Measurements from ENCODE around the gene SNTG2.

The SNTG2 gene

GRCh38 chr2:1010415-1010930, 59.8 kb downstream of the SNTG2 start:
- DNase-seq: no peak

- DNase-seq: no peak
These were observed 60.4 kb downstream of the SNTG2 start for GRCh38 chr2:1011006-1011405.

GRCh38 chr2:1011985-1012384, 61.3 kb downstream of the SNTG2 start:
- no peak for DNase-seq

GRCh38 chr2:1014802-1015201, 64.2 kb downstream of the SNTG2 start:
- no peak for DNase-seq

GRCh38 chr2:1016500-1016899, 65.9 kb downstream of the SNTG2 start:
- DNase-seq: no peak

GRCh38 chr2:1017827-1018226, 67.2 kb downstream of the SNTG2 start:
- DNase-seq: no peak

GRCh38 chr2:1020206-1020605, 69.6 kb downstream of the SNTG2 start:
- no peak for DNase-seq

GRCh38 chr2:1022178-1022577, 71.5 kb downstream of the SNTG2 start:
- no peak for DNase-seq

- DNase-seq: no peak
These were observed 74.3 kb downstream of the SNTG2 start for GRCh38 chr2:1024981-1025380.

- no peak for DNase-seq
These were observed 75.5 kb downstream of the SNTG2 start for GRCh38 chr2:1026141-1026540.

GRCh38 chr2:1028831-1029230, 78.2 kb downstream of the SNTG2 start:
- DNase-seq: no peak

- DNase-seq: no peak
These were observed 81.4 kb downstream of the SNTG2 start for GRCh38 chr2:1032030-1032429.

- DNase-seq: no peak
These were observed 82.4 kb downstream of the SNTG2 start for GRCh38 chr2:1033069-1033468.

GRCh38 chr2:1037066-1037465, 86.4 kb downstream of the SNTG2 start:
- DNase-seq: no peak

GRCh38 chr2:1039549-1039948, 88.9 kb downstream of the SNTG2 start:
- no peak for DNase-seq

- DNase-seq: no peak
These were observed 90.6 kb downstream of the SNTG2 start for GRCh38 chr2:1041012-1041805.

GRCh38 chr2:1045109-1045508, 94.5 kb downstream of the SNTG2 start:
- no peak for DNase-seq

GRCh38 chr2:1046067-1046466, 95.4 kb downstream of the SNTG2 start:
- DNase-seq: no peak

GRCh38 chr2:1047485-1047884, 96.8 kb downstream of the SNTG2 start:
- DNase-seq: no peak

- DNase-seq: no peak
These were observed 99.0 kb downstream of the SNTG2 start for GRCh38 chr2:1049691-1050090.

- no peak for DNase-seq
These were observed 100.4 kb downstream of the SNTG2 start for GRCh38 chr2:1051075-1051474.

GRCh38 chr2:1052771-1053191, 102.1 kb downstream of the SNTG2 start:
- DNase-seq: no peak

- no peak for DNase-seq
These were observed 103.1 kb downstream of the SNTG2 start for GRCh38 chr2:1053786-1054185.

- DNase-seq: no peak
These were observed 103.8 kb downstream of the SNTG2 start for GRCh38 chr2:1054399-1054798.

GRCh38 chr2:1055014-1055595, 104.5 kb downstream of the SNTG2 start:
- DNase-seq: no peak

Data from hematopoietic multipotent progenitor cell treated with erythropoietin and hydrocortisone succinate and interleukin-3 and kit ligand, for 8 days (in vitro differentiated cells).